HG02852 (cell line): Measurements from ENCODE around the gene DOK1.

Experiments
- ATAC-seq: cut with Tn5 transposase; IDR thresholded peaks from one replicate; pipeline ENCODE4 v1.9.1; 2021; ENCODE audit warnings: mild to moderate bottlenecking, moderate library complexity; ENCODE audit not compliant: unreplicated experiment

DOK1 gene

GRCh38 chr2:74566754-74567085 is 12.2 kb downstream of the DOK1 start:
- no peak for ATAC-seq

GRCh38 chr2:74567881-74568280 is 13.4 kb downstream of the DOK1 start:
- no peak for ATAC-seq

GRCh38 chr2:74569686-74570085 is 15.2 kb downstream of the DOK1 start:
- no peak for ATAC-seq

GRCh38 chr2:74571058-74571457 is 16.5 kb downstream of the DOK1 start:
- ATAC-seq, result peak; percentile 72

- ATAC-seq, result no peak
Measured at GRCh38 chr2:74572178-74572925, 17.8 kb downstream of the DOK1 start.

GRCh38 chr2:74573747-74574562 is 19.4 kb downstream of the DOK1 start:
- peak; percentile 46 for ATAC-seq

- no peak for ATAC-seq
Measured at GRCh38 chr2:74575320-74575719, 20.8 kb downstream of the DOK1 start.

- ATAC-seq, result no peak
Measured at GRCh38 chr2:74576211-74576862, 21.8 kb downstream of the DOK1 start.

GRCh38 chr2:74576863-74577229 is 22.3 kb downstream of the DOK1 start:
- no peak for ATAC-seq

- ATAC-seq, result peak; percentile 31
Measured at GRCh38 chr2:74577448-74577847, 22.9 kb downstream of the DOK1 start.

GRCh38 chr2:74578408-74578807 is 23.9 kb downstream of the DOK1 start:
- peak; percentile 60 for ATAC-seq

- no peak for ATAC-seq
Measured at GRCh38 chr2:74581463-74581862, 26.9 kb downstream of the DOK1 start.

- no peak for ATAC-seq
Measured at GRCh38 chr2:74582184-74582583, 27.7 kb downstream of the DOK1 start.

GRCh38 chr2:74583504-74583903 is 29.0 kb downstream of the DOK1 start:
- ATAC-seq, result no peak

- ATAC-seq, result peak; percentile 62
Measured at GRCh38 chr2:74584088-74584645, 29.6 kb downstream of the DOK1 start.

GRCh38 chr2:74585406-74586185 is 31.1 kb downstream of the DOK1 start:
- no peak for ATAC-seq

GRCh38 chr2:74587664-74588277 is 33.3 kb downstream of the DOK1 start:
- ATAC-seq, result peak; percentile 49

- no peak for ATAC-seq
Measured at GRCh38 chr2:74588664-74589063, 34.1 kb downstream of the DOK1 start.

GRCh38 chr2:74593826-74594772 is 39.6 kb downstream of the DOK1 start:
- ATAC-seq, result no peak
